Melanocyte of skin (primary cell): Measurements from ENCODE around the gene HBZ. TPM values are rescaled to one million over a fixed set of nuclear protein-coding genes. Genes with fewer than 3 reads are reported as not detected.

Experiments
- small RNA-seq, 2 donors: library from RNA; depleted of rRNA; stranded (forward); fragments of <200 nt; gene quantifications; one replicate each; pipeline ENCODE3, GENCODE V24; 2012
- total RNA-seq, 2 donors: library from RNA; depleted of rRNA; stranded (reverse); fragments of >200 nt; gene quantifications; 2 replicates each; pipeline ENCODE4 v1.2.3, GENCODE V29; 2012

Gene HBZ
- not detected for total RNA-seq

DNA sequence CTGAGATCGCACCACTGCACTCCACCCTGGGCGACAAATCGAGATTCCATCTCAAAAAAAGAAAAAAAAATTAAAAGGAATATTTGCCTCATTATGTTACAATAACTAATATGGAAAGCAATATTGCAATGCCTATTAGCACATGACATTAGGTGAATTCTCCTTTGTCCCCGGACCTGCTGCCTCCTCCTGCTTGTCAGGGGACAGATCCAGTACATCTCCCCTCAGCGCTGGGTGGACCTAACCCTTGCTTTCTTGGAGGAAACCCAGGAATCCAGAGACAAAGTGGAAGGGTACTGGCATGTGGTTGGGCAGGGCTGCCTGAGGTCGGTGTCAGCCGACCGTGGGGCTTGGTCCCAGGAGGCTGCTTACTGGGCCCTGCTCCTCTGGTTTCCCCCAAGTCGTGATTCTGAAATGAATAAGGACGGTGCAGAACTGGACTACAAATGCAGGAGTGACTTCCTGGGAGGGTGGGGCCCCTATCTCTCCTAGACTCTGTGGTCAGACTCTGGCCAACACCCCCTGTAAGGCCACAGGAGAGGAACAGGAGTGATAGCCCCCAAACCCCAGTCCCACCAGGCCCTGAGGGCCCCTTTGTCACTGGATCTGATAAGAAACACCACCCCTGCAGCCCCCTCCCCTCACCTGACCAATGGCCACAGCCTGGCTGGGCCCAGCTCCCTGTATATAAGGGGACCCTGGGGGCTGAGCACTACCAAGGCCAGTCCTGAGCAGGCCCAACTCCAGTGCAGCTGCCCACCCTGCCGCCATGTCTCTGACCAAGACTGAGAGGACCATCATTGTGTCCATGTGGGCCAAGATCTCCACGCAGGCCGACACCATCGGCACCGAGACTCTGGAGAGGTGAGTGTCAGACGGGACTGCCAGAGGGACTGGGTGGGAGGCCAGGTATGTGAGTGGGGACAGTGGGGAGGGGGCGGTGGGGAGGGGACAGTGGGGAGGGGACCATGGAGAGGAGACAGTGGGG, at the start of gene HBZ:
TSS of gene HBZ (plus strand) at position 504 of the 988 bp plus-strand sequence. CDS start at position 770, 266 bp downstream.

DNA sequence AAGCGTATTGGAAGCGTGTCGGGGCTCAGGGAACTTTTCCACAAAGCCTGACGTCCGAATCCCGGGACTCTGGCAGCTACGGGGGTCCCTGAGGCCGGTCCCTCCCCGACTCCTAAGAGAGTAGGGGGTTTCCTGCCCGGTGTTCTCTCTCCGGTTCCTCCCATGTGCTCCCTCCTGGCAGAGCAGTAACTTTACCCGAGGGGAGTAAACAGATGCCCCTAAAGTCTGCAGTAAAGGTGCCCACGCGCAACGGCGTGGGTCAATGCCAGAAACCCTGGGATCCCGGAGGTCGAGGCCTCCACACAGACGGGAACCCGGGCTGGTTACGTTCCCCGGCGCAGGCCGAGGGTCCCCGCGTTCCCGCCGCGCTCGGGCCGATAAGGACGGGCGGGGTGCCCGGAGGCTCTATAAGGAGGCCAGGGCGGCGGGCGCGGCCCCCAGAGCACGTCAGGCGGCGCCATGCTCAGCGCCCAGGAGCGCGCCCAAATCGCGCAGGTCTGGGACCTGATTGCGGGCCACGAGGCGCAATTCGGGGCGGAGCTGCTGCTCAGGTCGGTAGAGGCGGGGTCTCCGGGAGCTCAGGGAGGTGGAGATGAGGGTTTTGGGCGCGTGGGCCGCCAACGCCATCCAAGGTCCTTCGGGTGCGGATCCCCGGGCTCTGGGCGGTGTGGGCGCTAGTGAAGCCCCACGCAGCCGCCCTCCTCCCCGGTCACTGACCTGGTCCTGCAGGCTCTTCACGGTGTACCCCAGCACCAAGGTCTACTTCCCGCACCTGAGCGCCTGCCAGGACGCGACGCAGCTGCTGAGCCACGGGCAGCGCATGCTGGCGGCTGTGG, 13.3 kb downstream of the HBZ start, which contains the start of gene HBM:
TSS of gene HBM (plus strand) at position 440 of the 836 bp plus-strand sequence. CDS start at position 460, 20 bp downstream.

DNA sequence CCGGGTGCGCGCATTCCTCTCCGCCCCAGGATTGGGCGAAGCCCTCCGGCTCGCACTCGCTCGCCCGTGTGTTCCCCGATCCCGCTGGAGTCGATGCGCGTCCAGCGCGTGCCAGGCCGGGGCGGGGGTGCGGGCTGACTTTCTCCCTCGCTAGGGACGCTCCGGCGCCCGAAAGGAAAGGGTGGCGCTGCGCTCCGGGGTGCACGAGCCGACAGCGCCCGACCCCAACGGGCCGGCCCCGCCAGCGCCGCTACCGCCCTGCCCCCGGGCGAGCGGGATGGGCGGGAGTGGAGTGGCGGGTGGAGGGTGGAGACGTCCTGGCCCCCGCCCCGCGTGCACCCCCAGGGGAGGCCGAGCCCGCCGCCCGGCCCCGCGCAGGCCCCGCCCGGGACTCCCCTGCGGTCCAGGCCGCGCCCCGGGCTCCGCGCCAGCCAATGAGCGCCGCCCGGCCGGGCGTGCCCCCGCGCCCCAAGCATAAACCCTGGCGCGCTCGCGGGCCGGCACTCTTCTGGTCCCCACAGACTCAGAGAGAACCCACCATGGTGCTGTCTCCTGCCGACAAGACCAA, 20.0 kb downstream of the HBZ start, which contains the start of gene HBA2:
TSS of gene HBA2 (plus strand) at position 503 of the 568 bp plus-strand sequence. CDS start at position 540, 37 bp downstream.

DNA sequence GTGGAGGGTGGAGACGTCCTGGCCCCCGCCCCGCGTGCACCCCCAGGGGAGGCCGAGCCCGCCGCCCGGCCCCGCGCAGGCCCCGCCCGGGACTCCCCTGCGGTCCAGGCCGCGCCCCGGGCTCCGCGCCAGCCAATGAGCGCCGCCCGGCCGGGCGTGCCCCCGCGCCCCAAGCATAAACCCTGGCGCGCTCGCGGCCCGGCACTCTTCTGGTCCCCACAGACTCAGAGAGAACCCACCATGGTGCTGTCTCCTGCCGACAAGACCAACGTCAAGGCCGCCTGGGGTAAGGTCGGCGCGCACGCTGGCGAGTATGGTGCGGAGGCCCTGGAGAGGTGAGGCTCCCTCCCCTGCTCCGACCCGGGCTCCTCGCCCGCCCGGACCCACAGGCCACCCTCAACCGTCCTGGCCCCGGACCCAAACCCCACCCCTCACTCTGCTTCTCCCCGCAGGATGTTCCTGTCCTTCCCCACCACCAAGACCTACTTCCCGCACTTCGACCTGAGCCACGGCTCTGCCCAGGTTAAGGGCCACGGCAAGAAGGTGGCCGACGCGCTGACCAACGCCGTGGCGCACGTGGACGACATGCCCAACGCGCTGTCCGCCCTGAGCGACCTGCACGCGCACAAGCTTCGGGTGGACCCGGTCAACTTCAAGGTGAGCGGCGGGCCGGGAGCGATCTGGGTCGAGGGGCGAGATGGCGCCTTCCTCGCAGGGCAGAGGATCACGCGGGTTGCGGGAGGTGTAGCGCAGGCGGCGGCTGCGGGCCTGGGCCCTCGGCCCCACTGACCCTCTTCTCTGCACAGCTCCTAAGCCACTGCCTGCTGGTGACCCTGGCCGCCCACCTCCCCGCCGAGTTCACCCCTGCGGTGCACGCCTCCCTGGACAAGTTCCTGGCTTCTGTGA, 24.3 kb downstream of the HBZ start, which contains the start of gene HBA1:
TSS of gene HBA1 (plus strand) at position 204 of the 906 bp plus-strand sequence. CDS start at position 241, 37 bp downstream.

DNA sequence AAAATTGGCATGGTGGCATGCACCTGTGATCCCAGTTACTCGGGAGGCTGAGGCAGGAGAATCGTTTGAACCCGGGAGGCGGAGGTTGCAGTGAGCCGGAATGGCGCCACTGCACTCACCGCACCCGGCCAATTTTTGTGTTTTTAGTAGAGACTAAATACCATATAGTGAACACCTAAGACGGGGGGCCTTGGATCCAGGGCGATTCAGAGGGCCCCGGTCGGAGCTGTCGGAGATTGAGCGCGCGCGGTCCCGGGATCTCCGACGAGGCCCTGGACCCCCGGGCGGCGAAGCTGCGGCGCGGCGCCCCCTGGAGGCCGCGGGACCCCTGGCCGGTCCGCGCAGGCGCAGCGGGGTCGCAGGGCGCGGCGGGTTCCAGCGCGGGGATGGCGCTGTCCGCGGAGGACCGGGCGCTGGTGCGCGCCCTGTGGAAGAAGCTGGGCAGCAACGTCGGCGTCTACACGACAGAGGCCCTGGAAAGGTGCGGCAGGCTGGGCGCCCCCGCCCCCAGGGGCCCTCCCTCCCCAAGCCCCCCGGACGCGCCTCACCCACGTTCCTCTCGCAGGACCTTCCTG, 27.7 kb downstream of the HBZ start, which contains the start of gene HBQ1:
TSS of gene HBQ1 (plus strand) at position 359 of the 575 bp plus-strand sequence. CDS start at position 387, 28 bp downstream.

Small RNA genes within 50 kb of the gene (small RNA-seq; reads per million reads assigned to genes)
- gene RF00019, result 0 reads per million in 2 donors

Other genes with a start within 250 kb of the HBZ start
- gene POLR3K, start 99.0 kb upstream of the HBZ start, total RNA-seq, result 10 to 100 TPM in 1 of 2 donors, 1 to 10 TPM in 1; 3.1 to 13.3 TPM
- gene SNRNP25, start 98.8 kb upstream of the HBZ start, total RNA-seq, result 10 to 100 TPM; 18.2 to 25.3 TPM
- 10 to 100 TPM; 16.5 to 26.0 TPM for gene RHBDF1, start 80.0 kb upstream of the HBZ start, total RNA-seq
- gene MPG, start 74.4 kb upstream of the HBZ start, total RNA-seq, result 100 to 1,000 TPM in 1 of 2 donors, 10 to 100 TPM in 1; 84.3 to 138 TPM
- 10 to 100 TPM in 1 of 2 donors, 1 to 10 TPM in 1; 7.9 to 13.3 TPM for gene NPRL3, start 14.0 kb upstream of the HBZ start, total RNA-seq
- gene HBM, start 13.3 kb downstream of the HBZ start, total RNA-seq, result not detected
- gene HBA2, start 20.2 kb downstream of the HBZ start, total RNA-seq, result not detected
- not detected for gene HBA1, start 24.0 kb downstream of the HBZ start, total RNA-seq
- gene HBQ1, start 27.8 kb downstream of the HBZ start, total RNA-seq, result 1 to 10 TPM; 1.3 to 1.4 TPM
- gene LUC7L, start 76.8 kb downstream of the HBZ start, total RNA-seq, result 10 to 100 TPM; 30.3 to 30.6 TPM
- 100 to 1,000 TPM in 1 of 2 donors, 10 to 100 TPM in 1; 68.9 to 126 TPM for gene FAM234A, start 82.2 kb downstream of the HBZ start, total RNA-seq
- gene RGS11, start 123.3 kb downstream of the HBZ start, total RNA-seq, result 1 to 10 TPM in 1 of 2 donors, under 1 TPM in 1; 0.33 to 2.1 TPM
- gene ARHGDIG, start 127.9 kb downstream of the HBZ start, total RNA-seq, result not detected
- not detected for gene PDIA2, start 130.5 kb downstream of the HBZ start, total RNA-seq
- gene AXIN1, start 200.1 kb downstream of the HBZ start, total RNA-seq, result 10 to 100 TPM; 18.9 to 28.6 TPM
- gene MRPL28, start 217.9 kb downstream of the HBZ start, total RNA-seq, result 10 to 100 TPM; 63.0 to 85.9 TPM
- 10 to 100 TPM; 63.3 to 90.9 TPM for gene PGAP6, start 229.3 kb downstream of the HBZ start, total RNA-seq
- gene NME4, start 244.6 kb downstream of the HBZ start, total RNA-seq, result 100 to 1,000 TPM; 128 to 155 TPM
- 10 to 100 TPM; 15.3 to 22.0 TPM for gene DECR2, start 249.2 kb downstream of the HBZ start, total RNA-seq